Dermis microvascular lymphatic vessel endothelial cell (primary cell): ENCODE results near the gene GREB1. TPM values are rescaled to one million over a fixed set of nuclear protein-coding genes. Genes with fewer than 3 reads are reported as not detected.

Experiments used
- DNase-seq, 2 donors: peaks; one replicate each; pipeline versions ENCODE4 v3.0.0 to v3.0.0-alpha.2; 2010; ENCODE audit warnings: low read depth in 2 of 2
- total RNA-seq: library from RNA; depleted of rRNA; stranded (reverse); fragments of >200 nt; gene quantifications from 2 replicates; pipeline ENCODE4 v1.2.1, GENCODE V29; 2014

Gene GREB1
- total RNA-seq, 1 donor from 2014 or later, result 0.26 TPM

DNA sequence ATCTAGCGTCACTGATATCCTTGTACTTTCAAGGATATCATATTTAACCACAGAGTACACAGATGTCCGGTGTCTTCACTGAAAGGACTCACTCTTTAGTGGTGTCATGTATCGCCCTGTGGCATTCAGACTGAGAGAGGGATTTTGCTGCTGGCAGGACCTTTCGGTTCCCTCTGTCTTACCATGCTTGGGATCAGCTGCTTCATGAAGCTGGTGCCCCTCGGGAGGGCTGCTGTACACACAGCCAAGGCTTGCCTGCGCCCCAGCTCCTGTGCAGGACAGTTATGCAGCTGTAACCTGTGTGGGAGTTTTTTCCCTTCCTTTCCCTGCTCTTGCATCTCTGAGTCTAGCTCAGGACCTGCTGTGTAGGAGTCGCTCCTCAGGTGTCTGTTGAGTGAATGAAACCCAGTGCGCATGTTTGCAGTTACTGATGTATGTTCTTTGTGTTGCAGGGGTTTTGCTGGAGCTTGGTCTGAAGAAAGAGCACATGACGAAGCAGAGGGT, 64.4 kb downstream of the GREB1 start:
- no peak for DNase-seq

DNA sequence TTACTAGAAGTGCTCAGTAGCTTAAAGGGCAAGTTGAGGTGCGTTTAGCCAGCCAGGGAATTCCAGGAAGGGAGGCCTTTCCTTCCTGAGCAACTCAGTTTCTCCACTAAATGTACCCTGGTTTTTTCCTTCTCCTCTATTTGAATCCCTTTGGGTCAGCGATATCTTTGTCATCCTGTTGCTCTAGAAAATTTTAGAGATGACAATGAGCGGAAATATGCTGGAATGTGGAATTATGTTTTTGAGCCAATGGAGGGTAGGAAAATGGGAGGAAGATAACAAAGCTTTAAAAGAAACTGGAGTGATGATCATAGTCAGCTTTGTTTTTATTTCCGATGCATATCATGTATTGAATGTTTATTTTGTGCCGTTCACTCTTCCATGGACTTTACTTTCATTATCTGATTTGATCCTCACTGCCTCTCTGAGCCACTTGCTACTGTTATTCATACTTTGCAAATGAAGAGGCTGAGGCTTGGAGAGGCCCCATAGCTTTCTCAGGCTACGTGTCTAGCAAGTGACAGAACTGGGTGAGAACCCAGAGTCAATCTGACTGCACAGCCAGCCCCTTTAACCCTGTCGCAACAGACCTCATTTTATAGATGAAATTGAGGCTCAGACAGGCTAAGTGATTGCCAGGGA, 68.8 kb downstream of the GREB1 start:
- peak; percentile 85 to 95 for DNase-seq

DNA sequence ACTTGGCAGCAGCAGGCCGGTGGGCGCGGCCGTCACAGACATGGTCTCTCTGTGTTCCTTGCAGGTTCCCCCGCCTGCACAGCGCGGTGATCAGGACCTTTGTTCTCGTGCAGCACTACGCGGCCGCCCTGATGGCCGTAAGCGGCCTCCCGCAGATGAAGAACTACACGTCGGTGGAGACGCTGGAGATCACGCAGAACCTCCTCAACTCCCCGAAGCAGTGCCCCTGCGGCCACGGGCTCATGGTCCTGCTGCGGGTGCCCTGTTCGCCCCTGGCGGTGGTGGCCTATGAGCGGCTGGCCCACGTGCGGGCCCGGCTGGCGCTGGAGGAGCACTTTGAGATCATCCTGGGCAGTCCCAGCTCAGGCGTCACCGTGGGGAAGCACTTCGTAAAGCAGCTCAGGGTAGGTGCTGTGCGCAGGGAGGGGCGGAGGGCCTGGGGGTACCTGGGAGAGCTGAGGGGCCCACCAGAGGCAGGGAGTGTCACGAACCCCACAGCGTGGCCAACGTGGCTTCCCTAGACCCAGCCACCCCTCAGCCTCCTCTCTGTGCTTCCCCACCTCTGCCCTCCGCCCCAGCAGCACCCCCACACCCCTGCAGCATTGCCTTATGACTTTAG, 76.9 kb downstream of the GREB1 start:
- DNase-seq, result no peak

GRCh38 chr2:11611251-11611650, 77.4 kb downstream of the GREB1 start:
- DNase-seq, result no peak

GRCh38 chr2:11612553-11613215, 78.8 kb downstream of the GREB1 start:
- DNase-seq, result no peak

GRCh38 chr2:11613297-11613696, 79.5 kb downstream of the GREB1 start:
- no peak for DNase-seq

DNA sequence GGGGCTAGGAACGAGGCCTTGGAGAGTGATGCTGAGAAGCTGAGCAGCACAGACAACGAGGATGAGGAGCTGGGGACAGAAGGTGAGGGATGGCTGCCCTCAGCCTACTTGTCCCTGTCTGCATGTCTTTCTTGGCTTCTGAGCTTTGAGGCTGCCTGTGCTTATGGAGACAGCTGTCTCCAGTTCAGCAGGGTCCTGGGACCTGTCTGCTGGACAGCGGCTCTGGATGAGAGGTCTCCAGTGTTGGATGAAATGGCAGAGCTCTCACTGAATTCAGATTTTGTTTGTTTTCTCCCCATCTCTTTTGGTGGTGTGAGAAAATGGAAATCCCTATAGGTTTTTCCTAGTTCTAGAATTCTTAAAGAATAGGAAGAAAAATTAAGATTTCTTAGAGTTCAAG, 81.4 kb downstream of the GREB1 start:
- DNase-seq, result no peak

- DNase-seq, result no peak
Measured at GRCh38 chr2:11616097-11616687, 82.3 kb downstream of the GREB1 start.

- no peak for DNase-seq
Measured at GRCh38 chr2:11616851-11617415, 83.1 kb downstream of the GREB1 start.

DNA sequence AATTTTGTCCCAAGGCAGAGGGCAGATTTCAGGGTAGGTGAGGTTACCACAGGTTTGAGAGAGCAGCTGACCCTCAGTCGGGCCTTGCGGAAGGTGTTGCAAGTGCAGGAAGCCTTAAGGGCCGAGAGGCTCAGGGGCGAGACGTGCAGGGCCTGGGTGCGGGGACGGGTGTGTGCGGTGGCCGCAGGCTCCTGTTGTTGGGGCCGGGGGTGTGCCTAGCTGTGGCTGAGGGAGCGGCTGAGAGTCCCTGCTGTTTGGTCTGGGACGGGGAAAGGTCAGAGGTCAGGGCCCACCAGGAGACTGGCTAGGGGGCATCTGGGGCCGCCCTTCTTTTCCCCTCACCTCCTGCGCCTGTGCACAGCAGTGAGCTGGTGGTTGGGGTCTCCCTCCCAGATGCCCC, 83.7 kb downstream of the GREB1 start:
- DNase-seq, result no peak

DNA sequence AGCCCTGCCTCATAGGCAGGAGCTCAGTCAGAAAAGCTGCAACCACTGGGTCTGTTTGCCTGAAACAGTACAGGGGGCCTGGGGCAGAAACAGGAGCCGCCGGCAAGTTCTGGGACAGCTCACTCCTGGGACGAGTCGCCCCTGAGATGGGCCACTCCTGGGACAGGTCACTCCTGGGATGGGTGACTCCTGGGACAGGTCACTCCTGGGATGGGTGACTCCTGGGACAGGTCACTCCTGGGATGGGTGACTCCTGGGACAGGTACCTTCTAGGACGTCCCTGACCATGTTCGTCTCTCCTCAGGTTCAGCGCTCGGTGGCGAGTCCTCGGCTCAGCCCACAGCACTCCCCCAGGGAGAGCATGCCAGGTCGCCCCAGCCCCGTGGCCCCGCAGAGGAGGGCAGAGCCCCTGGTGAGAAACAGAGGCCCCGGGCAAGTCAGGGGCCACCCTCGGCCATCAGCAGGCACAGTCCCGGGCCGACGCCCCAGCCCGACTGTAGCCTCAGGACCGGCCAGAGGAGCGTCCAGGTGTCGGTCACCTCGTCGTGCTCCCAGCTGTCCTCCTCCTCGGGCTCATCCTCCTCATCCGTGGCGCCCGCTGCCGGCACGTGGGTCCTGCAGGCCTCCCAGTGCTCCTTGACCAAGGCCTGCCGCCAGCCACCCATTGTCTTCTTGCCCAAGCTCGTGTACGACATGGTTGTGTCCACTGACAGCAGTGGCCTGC, 84.3 kb downstream of the GREB1 start:
- no peak for DNase-seq

GRCh38 chr2:11618708-11619062, 84.8 kb downstream of the GREB1 start:
- no peak for DNase-seq

DNA sequence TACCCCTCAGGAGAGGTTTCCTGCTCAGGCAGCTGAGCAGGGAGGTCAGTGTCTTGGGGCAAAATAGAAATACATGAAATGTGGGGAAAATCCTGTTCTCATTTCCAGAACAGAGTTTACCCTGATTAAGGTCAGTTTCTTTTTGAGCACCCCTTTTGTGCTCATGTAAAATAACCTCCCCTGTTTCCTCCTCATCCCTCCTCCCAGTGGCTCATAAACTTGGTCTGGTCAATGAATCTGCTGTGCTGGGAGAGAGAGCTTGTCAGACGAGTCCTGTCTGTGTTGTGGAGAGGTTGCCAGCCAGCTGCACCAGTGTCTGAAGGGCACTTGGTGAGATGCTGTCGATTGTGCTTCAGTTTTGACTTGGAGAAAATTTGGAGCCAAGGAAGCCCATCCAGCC, 87.6 kb downstream of the GREB1 start:
- DNase-seq, result no peak

GRCh38 chr2:11622611-11623010, 88.8 kb downstream of the GREB1 start:
- no peak for DNase-seq

DNA sequence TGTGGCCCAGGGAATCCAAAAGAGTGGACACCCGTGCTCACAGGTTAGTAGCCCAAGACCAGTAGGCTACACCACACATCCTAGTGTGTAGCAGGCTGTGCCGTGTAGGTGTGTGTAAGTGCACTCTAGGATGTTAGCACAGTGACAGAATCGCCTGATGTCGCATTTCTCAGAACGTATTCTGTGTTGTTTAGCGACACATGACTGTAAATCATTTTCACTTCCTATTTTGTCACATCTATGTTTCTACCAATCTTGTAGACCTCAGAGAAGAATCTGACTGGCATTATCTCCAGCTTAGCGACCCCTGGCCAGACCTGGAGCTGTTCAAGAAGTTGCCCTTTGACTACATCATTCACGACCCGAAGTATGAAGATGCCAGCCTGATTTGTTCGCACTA, 91.0 kb downstream of the GREB1 start:
- no peak for DNase-seq

DNA sequence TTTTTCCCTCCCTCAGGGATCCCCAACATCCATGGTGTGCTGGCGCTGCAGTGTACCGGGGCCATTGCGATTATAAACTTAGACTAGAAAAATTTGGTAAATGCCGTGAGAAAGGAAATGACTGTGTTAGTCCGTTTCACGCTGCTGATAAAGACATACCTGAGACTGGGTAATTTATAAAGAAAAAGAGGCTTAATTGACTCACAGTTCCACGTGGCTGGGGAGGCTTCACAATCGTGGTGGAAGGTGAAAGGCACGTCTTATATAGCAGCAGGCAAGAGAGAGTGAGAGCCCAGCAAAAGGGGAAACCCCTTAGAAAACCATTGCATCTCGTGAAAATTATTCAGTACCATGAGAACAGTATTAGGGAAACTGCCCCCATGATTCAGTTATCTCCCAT, 91.8 kb downstream of the GREB1 start:
- no peak for DNase-seq

DNA sequence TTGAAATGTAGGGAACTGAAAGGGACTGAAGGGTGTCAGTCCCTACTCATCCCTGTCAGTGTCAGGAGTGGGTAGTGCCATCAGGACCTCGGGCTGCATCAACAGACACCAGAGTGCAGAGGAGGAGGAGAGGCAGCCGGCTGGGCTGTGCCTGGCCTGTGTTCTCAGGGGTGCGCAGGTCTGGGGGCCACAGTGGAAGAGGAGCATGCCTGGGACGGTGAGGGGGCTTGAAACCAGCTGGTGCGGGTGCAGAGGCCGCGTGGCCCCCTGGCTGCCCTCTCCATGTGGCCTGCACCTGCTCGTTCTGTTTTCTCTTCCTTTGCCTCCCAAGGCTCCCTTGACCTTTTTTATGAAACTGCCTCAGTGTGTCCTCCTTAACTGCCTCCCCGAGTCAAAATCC, 94.8 kb downstream of the GREB1 start:
- DNase-seq, result no peak

DNA sequence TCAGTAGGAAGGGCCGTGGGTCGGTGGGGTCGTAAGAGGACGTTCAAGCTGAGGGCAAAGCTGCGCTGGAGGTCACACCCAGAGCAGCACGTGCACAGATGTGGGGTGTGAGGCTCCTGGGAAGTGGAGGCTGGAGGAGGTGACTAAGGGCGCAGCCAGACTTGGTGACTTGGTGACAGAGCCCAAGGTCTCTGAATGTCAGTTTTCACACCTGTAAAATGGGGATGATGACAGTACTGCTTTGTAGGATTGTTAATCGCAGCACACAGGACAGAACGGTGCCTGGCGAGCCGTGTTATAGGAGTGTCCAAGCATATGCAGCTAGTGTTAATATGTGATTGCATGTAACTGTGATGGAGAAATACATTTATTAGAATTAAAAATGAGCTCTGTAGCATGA, 95.4 kb downstream of the GREB1 start:
- no peak for DNase-seq

DNA sequence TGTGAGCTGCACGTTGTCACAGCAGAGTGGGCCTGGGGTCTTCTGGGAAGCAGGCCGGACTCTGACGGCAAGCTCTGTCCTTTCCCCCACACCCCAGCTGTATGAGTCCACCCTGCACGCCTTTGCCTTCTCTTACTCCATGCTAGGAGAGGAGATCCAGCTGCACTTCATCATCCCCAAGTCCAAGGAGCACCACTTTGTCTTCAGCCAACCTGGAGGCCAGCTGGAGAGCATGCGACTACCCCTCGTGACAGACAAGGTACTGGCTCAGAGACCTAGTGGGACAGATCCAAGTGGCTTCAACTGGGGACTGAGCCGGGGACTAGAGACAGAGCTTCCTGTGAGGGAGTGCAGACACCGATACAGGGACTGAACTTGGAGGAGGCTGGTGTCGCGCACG, 96.0 kb downstream of the GREB1 start:
- DNase-seq, result no peak

DNA sequence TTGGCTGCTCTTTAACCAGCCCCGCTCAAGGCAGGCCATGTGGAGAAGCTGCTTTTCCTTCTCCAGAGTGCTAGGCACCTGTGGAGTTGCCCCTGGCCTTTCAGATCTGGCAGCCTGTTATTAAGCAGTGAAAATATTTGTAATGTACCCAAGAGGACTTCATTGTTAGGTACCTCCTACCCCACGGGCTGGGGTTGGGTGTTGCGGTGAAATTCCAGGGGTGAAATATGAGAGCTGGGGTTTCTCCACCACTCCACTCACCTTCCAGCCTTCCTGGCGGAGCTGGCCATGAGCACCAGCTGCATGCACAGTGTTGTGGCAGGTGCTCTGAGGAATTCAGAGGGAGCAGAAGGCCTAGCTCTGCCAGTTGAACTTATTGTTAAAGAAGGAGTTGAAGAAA, 97.0 kb downstream of the GREB1 start:
- no peak for DNase-seq

DNA sequence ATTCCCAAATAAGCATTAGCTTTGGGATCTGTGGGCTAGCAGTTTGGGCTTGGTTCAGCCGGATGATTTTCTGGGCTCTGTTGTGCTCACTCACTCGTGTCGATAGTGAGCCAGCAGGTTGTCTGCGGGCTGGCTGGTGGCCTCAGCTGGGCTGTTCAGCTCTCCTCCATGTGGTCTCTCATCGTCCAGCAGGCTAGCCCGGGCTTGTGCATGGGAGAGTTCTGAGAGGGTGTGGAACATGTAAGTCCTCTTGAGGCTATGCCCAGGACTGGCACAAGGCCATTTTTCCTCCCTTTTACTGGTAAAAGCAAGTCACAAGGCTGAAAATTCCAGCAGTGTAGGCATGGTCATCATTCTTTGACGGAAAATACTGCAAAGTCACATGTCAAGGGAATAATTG, 97.6 kb downstream of the GREB1 start:
- DNase-seq, result no peak
